GM12874 (cell line): ENCODE measurements around the gene CAPZB.

Experiments used
- CTCF ChIP-seq: IDR thresholded peaks from 2 replicates; pipeline ENCODE4 v1.5.1; 2011; ENCODE audit warnings: low read depth, mild to moderate bottlenecking, control low read depth, low read length, moderate library complexity; ENCODE audit not compliant: insufficient read depth

The CAPZB gene

GRCh38 chr1:19325958-19326747 is 159.2 kb downstream of the CAPZB start:
- TF ChIP-seq CTCF, result no peak

DNA sequence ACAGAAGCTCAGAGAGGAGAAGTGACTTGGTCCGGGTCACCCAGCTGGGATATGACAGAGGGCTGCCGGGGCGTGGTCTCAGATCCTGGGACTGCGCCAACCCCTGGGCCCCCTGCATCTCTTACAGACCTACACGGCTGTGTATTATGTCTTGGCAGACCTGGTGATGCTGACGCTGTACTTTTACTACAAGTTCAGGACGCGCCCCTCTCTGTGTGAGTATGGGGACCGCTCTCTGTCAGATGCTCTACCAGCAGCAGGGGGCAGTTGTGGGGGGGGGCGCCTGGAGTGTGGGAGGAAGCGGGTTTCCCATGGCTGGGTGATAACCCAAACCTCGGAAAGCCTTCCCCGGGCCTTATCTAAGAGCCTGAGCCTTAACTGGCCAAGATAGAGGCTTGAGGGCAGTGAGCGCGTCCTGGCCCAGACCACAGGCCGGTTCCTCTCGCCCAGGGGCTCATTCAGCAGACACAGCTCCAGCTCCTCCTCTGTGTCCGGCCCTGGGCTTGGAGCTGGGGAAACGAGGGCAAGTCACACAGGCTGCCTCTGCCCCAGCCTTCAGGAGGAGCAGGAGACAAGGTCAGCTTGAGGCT is 159.9 kb downstream of the CAPZB start:
- TF ChIP-seq CTCF, result no peak

DNA sequence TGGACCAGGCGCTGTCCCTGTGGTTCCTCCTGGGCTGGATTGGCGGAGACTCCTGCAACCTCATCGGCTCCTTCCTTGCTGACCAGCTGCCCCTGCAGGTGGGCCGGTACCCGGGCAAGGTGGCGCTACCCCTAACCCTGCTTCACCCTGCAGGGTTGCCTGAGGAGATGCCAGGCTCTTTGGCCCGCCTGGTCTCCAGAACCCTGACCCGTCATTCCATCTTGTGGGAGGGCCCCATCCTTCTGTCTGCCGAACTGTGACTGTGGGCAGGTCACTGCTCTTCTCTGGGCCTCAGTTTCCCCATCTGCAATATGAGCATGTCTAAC is 160.7 kb downstream of the CAPZB start:
- TF ChIP-seq CTCF, result no peak

GRCh38 chr1:19323987-19324664 is 161.2 kb downstream of the CAPZB start:
- no peak for TF ChIP-seq CTCF

GRCh38 chr1:19322481-19322880 is 162.9 kb downstream of the CAPZB start:
- TF ChIP-seq CTCF, result no peak

DNA sequence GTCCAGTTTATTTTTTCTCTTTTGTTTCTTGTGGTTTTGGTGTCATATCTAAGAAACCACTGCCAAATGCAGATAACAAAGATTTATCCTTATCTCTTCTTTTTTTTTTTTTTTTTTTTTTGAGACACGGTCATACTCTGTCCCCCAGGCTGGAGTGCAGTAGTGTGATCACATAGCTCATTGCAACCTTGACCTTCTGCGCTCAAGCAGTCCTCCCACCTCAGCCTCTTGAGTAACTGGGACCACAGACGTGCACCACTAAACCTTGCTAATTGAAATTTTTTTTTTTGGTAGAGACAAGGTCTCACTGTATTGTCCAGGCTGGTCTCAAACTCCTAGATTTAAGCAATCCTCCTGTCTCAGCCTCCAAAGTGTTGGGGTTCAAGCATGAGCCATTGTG is 164.3 kb downstream of the CAPZB start:
- TF ChIP-seq CTCF, result no peak

GRCh38 chr1:19319196-19319595 is 166.1 kb downstream of the CAPZB start:
- TF ChIP-seq CTCF, result no peak
